ENCODE results near the gene SNRPD1. TPM values are rescaled to one million over a fixed set of nuclear protein-coding genes. Genes with fewer than 3 reads are reported as not detected.

The SNRPD1 gene
- total RNA-seq, 1 donor from 2014 or later: 54.3 TPM

GRCh38 chr18:21652073-21652472 is 40.0 kb downstream of the SNRPD1 start:
- H3K4me3 ChIP-seq (ENCODE audit: low read depth, low read length): no peak overlapping the region
- no peak for DNase-seq (ENCODE audit: low read depth)
- no peak for TF ChIP-seq CTCF (conservative IDR thresholded peaks at IDR 0.05; ENCODE audit: low read depth, low read length)

GRCh38 chr18:21653361-21653760 is 41.2 kb downstream of the SNRPD1 start:
- no peak overlapping the region for H3K4me3 ChIP-seq (ENCODE audit: low read depth, low read length)
- DNase-seq (ENCODE audit: low read depth): no peak
- TF ChIP-seq CTCF (conservative IDR thresholded peaks at IDR 0.05; ENCODE audit: low read depth, low read length): no peak

GRCh38 chr18:21656402-21656801 is 44.3 kb downstream of the SNRPD1 start:
- H3K4me3 ChIP-seq (ENCODE audit: low read depth, low read length): no peak overlapping the region
- TF ChIP-seq CTCF (conservative IDR thresholded peaks at IDR 0.05; ENCODE audit: low read depth, low read length): no peak
- no peak for DNase-seq (ENCODE audit: low read depth)

- no peak for TF ChIP-seq CTCF (conservative IDR thresholded peaks at IDR 0.05; ENCODE audit: low read depth, low read length)
- no peak overlapping the region for H3K4me3 ChIP-seq (ENCODE audit: low read depth, low read length)
- no peak for DNase-seq (ENCODE audit: low read depth)
Observed at GRCh38 chr18:21660078-21660477, 48.0 kb downstream of the SNRPD1 start.

GRCh38 chr18:21662581-21662980 is 50.5 kb downstream of the SNRPD1 start:
- H3K4me3 ChIP-seq (ENCODE audit: low read depth, low read length): no peak overlapping the region
- TF ChIP-seq CTCF (conservative IDR thresholded peaks at IDR 0.05; ENCODE audit: low read depth, low read length): no peak
- no peak for DNase-seq (ENCODE audit: low read depth)

- no peak overlapping the region for H3K4me3 ChIP-seq (ENCODE audit: low read depth, low read length)
- no peak for TF ChIP-seq CTCF (conservative IDR thresholded peaks at IDR 0.05; ENCODE audit: low read depth, low read length)
- no peak for DNase-seq (ENCODE audit: low read depth)
Observed at GRCh38 chr18:21663578-21663977, 51.5 kb downstream of the SNRPD1 start.

- H3K4me3 ChIP-seq (ENCODE audit: low read depth, low read length): no peak overlapping the region
- no peak for DNase-seq (ENCODE audit: low read depth)
- no peak for TF ChIP-seq CTCF (conservative IDR thresholded peaks at IDR 0.05; ENCODE audit: low read depth, low read length)
Observed at GRCh38 chr18:21664069-21664468, 52.0 kb downstream of the SNRPD1 start.

All from epithelial cell of proximal tubule (primary cell).